SK-N-SH (cell line): Measurements from ENCODE around the gene ZNF627.

Source experiments
- FOXJ3 ChIP-seq: sonication (generic); formaldehyde crosslinking; IDR thresholded peaks from 2 replicates; pipeline ENCODE4 v1.5.1; 2020; ENCODE audit warnings: mild to moderate bottlenecking, missing genetic modification reagents
- FOXM1 ChIP-seq: IDR thresholded peaks from 2 replicates; pipeline ENCODE4 v1.4.0; 2012; ENCODE audit warnings: low read depth, mild to moderate bottlenecking
- MXI1 ChIP-seq: IDR thresholded peaks from 2 replicates; pipeline ENCODE4 v1.6.1; 2012; ENCODE audit warnings: mild to moderate bottlenecking, low read depth, low read length, improper control_type of control experiment
- TF ChIP-seq, protein P1 (sequence below): fragments of 200-600 bp; sonication (generic); IDR thresholded peaks from 2 replicates; pipeline ENCODE4 v1.6.1; 2017; ENCODE audit warnings: antibody characterized with exemption, mild to moderate bottlenecking, moderate library complexity

DNA sequence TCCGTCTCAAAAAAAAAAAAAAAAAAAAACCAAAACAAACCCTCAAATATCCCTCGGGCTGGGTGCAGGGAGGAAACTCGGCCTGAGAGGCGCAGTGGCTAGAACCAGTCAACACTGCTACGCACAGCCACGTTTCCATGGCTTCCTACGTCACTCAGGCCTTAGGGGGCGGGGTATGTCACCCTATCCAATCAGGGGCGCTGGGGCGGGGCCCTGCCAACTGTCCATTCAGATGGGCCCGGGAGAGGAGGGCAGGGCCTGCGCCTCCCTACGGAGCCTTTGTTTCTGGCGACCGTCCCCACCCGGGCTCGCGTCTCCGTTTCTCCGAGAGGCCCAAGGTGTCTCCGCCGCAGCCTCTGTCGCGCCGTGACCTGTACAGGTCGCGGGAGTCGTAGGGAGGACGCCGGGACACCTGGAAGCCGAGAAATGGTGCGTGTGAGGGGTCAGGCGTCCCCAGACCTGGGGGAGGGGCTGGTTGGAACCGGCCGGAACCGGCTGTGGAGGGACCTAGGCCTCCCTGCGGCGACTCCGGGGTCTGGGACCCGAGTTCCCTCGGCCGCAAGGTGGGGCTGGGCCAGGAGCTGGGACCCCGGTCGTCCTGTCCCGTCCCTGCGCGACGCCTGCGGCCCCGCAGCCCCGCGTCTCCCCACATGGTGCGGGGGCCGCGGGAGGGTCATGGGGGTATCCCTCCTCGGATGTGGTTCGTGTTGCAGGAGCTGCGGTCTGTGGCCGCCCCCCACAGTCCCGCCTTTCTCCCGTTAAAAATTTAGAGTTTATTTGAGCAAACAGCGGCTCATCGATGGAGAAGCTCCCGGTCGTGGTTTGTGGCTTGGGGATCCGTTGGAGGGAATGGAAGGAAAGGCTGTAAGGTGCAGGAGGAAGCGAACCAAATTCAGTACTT is at the start of gene ZNF627:
- TF ChIP-seq, protein P1, sequence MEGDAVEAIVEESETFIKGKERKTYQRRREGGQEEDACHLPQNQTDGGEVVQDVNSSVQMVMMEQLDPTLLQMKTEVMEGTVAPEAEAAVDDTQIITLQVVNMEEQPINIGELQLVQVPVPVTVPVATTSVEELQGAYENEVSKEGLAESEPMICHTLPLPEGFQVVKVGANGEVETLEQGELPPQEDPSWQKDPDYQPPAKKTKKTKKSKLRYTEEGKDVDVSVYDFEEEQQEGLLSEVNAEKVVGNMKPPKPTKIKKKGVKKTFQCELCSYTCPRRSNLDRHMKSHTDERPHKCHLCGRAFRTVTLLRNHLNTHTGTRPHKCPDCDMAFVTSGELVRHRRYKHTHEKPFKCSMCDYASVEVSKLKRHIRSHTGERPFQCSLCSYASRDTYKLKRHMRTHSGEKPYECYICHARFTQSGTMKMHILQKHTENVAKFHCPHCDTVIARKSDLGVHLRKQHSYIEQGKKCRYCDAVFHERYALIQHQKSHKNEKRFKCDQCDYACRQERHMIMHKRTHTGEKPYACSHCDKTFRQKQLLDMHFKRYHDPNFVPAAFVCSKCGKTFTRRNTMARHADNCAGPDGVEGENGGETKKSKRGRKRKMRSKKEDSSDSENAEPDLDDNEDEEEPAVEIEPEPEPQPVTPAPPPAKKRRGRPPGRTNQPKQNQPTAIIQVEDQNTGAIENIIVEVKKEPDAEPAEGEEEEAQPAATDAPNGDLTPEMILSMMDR = peak; percentile 11; the same call in 1 of the 2 replicates
- TF ChIP-seq MXI1 (peak; percentile 84), FOXJ3 (CRISPR knock-in tag) (no peak), FOXM1 (no peak)
